Neural cell (in vitro differentiated cells): Measurements from ENCODE around the gene NAPG. TPM values are rescaled to one million over a fixed set of nuclear protein-coding genes. Genes with fewer than 3 reads are reported as not detected.

Experiments
- H2AFZ ChIP-seq: fragments of 200-600, 300-800 bp; sonication (generic), shearing (Covaris generic); 2 replicates; pipeline ENCODE4 v1.6.0; 2014; ENCODE audit warnings: low read depth, mild to moderate bottlenecking, antibody characterized with exemption, low read length, moderate library complexity
- H3F3A ChIP-seq: fragments of 200-600 bp; shearing (Covaris generic); 2 replicates; pipeline ENCODE4 v1.6.1; 2016; ENCODE audit warnings: mild to moderate bottlenecking, moderate library complexity, mixed read lengths, antibody characterized with exemption, low read length; ENCODE audit not compliant: insufficient read depth, poor library complexity, severe bottlenecking
- H3K27ac ChIP-seq: fragments of 200-600, 300-800 bp; sonication (generic), shearing (Covaris generic); 2 replicates; pipeline ENCODE4 v1.5.1; 2014; ENCODE audit warnings: mild to moderate bottlenecking, low read length, moderate library complexity
- H3K27me3 ChIP-seq: fragments of 300-800, 200-600 bp; sonication (generic), shearing (Covaris generic); 2 replicates; pipeline ENCODE4 v1.6.0; 2014; ENCODE audit warnings: mild to moderate bottlenecking, low read depth, low read length, moderate library complexity; ENCODE audit not compliant: insufficient read depth
- H3K36me3 ChIP-seq: fragments of 300-800, 200-600 bp; sonication (generic), shearing (Covaris generic); 2 replicates; pipeline ENCODE4 v1.5.1; 2014; ENCODE audit warnings: mild to moderate bottlenecking, antibody characterized with exemption, low read length, moderate library complexity; ENCODE audit not compliant: insufficient read depth
- H3K4me2 ChIP-seq: fragments of 300-800, 200-600 bp; sonication (generic), shearing (Covaris generic); 2 replicates; pipeline ENCODE4 v1.6.0; 2014; ENCODE audit warnings: mild to moderate bottlenecking, low read length
- H3K4me3 ChIP-seq: fragments of 300-800, 200-600 bp; sonication (generic), shearing (Covaris generic); 2 replicates; pipeline ENCODE4 v1.5.1; 2014; ENCODE audit warnings: mild to moderate bottlenecking, low read length, moderate library complexity
- H3K79me2 ChIP-seq: fragments of 200-600 bp; shearing (Covaris generic); replicated peaks from 2 replicates; pipeline ENCODE4 v1.6.0; 2014; ENCODE audit warnings: mild to moderate bottlenecking, low read length, moderate library complexity; ENCODE audit not compliant: insufficient read depth
- H3K9ac ChIP-seq: fragments of 300-800, 200-600 bp; sonication (generic), shearing (Covaris generic); 2 replicates; pipeline ENCODE4 v1.6.1; 2016; ENCODE audit warnings: mild to moderate bottlenecking, low read length, mixed read lengths
- H3K9me2 ChIP-seq: fragments of 200-600 bp; shearing (Covaris generic); 2 replicates; pipeline ENCODE4 v1.6.1; 2016; ENCODE audit warnings: mild to moderate bottlenecking, low read length, mixed read lengths; ENCODE audit not compliant: insufficient read depth
- H3K9me3 ChIP-seq: fragments of 200-600, 300-800 bp; sonication (generic), shearing (Covaris generic); 2 replicates; pipeline ENCODE4 v1.6.1; 2016; ENCODE audit warnings: mild to moderate bottlenecking, mixed run types, low read length, moderate library complexity, mixed read lengths
- H4K20me1 ChIP-seq: fragments of 200-600 bp; shearing (Covaris generic); 2 replicates; pipeline ENCODE4 v1.6.1; 2016; ENCODE audit warnings: mild to moderate bottlenecking, mixed run types; ENCODE audit not compliant: insufficient read depth
- EP300 ChIP-seq: fragments of 450-650 bp; conservative IDR thresholded peaks from 2 replicates; pipeline ENCODE4 v1.6.1; 2014; ENCODE audit warnings: antibody characterized with exemption, mild to moderate bottlenecking, moderate library complexity; ENCODE audit not compliant: poor library complexity, severe bottlenecking
- EZH2 ChIP-seq: fragments of 200-600, 300-800 bp; shearing (Covaris generic), sonication (generic); IDR thresholded peaks from 2 replicates; pipeline ENCODE4 v1.6.1; 2014; ENCODE audit warnings: antibody characterized with exemption, low read length, borderline replicate concordance, mild to moderate bottlenecking; ENCODE audit not compliant: insufficient read depth, poor library complexity, severe bottlenecking
- MXI1 ChIP-seq: fragments of 450-650 bp; conservative IDR thresholded peaks from 2 replicates; pipeline ENCODE4 v1.6.1; 2014; ENCODE audit warnings: antibody characterized with exemption, mild to moderate bottlenecking; ENCODE audit not compliant: poor library complexity, severe bottlenecking
- POLR2AphosphoS5 ChIP-seq: IDR thresholded peaks from 2 replicates; pipeline ENCODE4 v1.6.1; 2012
- RAD21 ChIP-seq: fragments of 450-650 bp; conservative IDR thresholded peaks from 2 replicates; pipeline ENCODE4 v1.6.1; 2014; ENCODE audit warnings: antibody characterized with exemption, mild to moderate bottlenecking, moderate library complexity
- SMC3 ChIP-seq: fragments of 450-650 bp; conservative IDR thresholded peaks from 2 replicates; pipeline ENCODE4 v1.6.1; 2014; ENCODE audit warnings: antibody characterized with exemption, mild to moderate bottlenecking, moderate library complexity; ENCODE audit not compliant: poor library complexity
- TAF1 ChIP-seq: IDR thresholded peaks from 2 replicates; pipeline ENCODE4 v1.6.1; 2012; ENCODE audit warnings: low read depth
- polyA plus RNA-seq: library from polyadenylated mRNA; depleted of rRNA; stranded (reverse); fragments of >200 nt; gene quantifications from 2 replicates; pipeline ENCODE4 v1.2.3, GENCODE V29; 2014
- TF ChIP-seq, protein P1 (sequence below): IDR thresholded peaks from 2 replicates; pipeline ENCODE4 v1.6.1; 2012; ENCODE audit warnings: borderline replicate concordance
- TF ChIP-seq, protein P2 (sequence below): fragments of 450-650 bp; IDR thresholded peaks from 2 replicates; pipeline ENCODE4 v1.5.1; 2014; ENCODE audit warnings: antibody characterized with exemption, mild to moderate bottlenecking, moderate library complexity; ENCODE audit not compliant: poor library complexity, severe bottlenecking

NAPG gene
- polyA plus RNA-seq, 1 donor from 2014 or later, result 93.9 TPM

DNA sequence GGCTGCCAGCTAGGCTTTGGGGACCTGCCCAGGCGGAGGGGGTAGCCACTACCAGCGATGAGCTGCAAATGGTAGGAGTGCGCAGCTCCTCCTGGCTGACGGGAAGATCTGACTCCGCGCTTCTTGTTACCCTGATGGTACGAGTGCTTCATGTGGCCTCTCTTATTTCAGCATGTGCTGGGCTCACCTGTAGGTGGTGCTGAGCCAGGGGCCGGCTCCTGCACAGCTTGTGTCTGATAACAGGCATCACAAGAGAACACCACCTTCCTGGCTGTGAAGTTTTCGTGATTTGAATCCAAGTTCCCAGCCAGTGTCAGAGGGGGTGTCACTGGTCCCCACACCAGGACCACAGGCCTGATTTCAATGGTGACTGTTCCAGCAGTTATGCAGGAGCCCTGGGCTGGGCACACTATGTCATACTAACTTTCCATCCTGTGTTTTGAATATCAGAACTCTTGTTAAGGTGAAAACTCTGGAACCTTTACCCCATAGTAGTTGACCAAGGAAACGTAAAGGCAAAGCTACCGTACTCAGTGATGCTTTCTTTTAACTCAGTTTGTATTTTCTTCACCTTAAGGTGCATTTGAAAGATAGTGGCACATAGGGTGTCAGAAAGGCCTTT lies 43.4 kb upstream of the NAPG start:
- Histone ChIP-seq H3K9ac (no peak overlapping the region), H3K27me3 (no peaks in the 10 kb centered on the region), H3K27ac (no peak overlapping the region), H3K9me3 (no peaks in the 10 kb centered on the region), H2AFZ (no peak overlapping the region), H3K36me3 (no peaks in the 10 kb centered on the region), H3K9me2 (no peaks in the 10 kb centered on the region), H3F3A (no peaks in the 10 kb centered on the region), H3K4me2 (no peak overlapping the region), H3K79me2 (no peaks in the 10 kb centered on the region), H4K20me1 (no peaks in the 10 kb centered on the region), H3K4me3 (no peak overlapping the region)
- TF ChIP-seq SMC3 (no peak), POLR2AphosphoS5 (no peak), EZH2 (no peak), MXI1 (no peak), TAF1 (no peak), RAD21 (no peak), EP300 (no peak)
- TF ChIP-seq, protein P1, sequence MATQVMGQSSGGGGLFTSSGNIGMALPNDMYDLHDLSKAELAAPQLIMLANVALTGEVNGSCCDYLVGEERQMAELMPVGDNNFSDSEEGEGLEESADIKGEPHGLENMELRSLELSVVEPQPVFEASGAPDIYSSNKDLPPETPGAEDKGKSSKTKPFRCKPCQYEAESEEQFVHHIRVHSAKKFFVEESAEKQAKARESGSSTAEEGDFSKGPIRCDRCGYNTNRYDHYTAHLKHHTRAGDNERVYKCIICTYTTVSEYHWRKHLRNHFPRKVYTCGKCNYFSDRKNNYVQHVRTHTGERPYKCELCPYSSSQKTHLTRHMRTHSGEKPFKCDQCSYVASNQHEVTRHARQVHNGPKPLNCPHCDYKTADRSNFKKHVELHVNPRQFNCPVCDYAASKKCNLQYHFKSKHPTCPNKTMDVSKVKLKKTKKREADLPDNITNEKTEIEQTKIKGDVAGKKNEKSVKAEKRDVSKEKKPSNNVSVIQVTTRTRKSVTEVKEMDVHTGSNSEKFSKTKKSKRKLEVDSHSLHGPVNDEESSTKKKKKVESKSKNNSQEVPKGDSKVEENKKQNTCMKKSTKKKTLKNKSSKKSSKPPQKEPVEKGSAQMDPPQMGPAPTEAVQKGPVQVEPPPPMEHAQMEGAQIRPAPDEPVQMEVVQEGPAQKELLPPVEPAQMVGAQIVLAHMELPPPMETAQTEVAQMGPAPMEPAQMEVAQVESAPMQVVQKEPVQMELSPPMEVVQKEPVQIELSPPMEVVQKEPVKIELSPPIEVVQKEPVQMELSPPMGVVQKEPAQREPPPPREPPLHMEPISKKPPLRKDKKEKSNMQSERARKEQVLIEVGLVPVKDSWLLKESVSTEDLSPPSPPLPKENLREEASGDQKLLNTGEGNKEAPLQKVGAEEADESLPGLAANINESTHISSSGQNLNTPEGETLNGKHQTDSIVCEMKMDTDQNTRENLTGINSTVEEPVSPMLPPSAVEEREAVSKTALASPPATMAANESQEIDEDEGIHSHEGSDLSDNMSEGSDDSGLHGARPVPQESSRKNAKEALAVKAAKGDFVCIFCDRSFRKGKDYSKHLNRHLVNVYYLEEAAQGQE, result no peak
- TF ChIP-seq, protein P2, sequence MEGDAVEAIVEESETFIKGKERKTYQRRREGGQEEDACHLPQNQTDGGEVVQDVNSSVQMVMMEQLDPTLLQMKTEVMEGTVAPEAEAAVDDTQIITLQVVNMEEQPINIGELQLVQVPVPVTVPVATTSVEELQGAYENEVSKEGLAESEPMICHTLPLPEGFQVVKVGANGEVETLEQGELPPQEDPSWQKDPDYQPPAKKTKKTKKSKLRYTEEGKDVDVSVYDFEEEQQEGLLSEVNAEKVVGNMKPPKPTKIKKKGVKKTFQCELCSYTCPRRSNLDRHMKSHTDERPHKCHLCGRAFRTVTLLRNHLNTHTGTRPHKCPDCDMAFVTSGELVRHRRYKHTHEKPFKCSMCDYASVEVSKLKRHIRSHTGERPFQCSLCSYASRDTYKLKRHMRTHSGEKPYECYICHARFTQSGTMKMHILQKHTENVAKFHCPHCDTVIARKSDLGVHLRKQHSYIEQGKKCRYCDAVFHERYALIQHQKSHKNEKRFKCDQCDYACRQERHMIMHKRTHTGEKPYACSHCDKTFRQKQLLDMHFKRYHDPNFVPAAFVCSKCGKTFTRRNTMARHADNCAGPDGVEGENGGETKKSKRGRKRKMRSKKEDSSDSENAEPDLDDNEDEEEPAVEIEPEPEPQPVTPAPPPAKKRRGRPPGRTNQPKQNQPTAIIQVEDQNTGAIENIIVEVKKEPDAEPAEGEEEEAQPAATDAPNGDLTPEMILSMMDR, result no peak

DNA sequence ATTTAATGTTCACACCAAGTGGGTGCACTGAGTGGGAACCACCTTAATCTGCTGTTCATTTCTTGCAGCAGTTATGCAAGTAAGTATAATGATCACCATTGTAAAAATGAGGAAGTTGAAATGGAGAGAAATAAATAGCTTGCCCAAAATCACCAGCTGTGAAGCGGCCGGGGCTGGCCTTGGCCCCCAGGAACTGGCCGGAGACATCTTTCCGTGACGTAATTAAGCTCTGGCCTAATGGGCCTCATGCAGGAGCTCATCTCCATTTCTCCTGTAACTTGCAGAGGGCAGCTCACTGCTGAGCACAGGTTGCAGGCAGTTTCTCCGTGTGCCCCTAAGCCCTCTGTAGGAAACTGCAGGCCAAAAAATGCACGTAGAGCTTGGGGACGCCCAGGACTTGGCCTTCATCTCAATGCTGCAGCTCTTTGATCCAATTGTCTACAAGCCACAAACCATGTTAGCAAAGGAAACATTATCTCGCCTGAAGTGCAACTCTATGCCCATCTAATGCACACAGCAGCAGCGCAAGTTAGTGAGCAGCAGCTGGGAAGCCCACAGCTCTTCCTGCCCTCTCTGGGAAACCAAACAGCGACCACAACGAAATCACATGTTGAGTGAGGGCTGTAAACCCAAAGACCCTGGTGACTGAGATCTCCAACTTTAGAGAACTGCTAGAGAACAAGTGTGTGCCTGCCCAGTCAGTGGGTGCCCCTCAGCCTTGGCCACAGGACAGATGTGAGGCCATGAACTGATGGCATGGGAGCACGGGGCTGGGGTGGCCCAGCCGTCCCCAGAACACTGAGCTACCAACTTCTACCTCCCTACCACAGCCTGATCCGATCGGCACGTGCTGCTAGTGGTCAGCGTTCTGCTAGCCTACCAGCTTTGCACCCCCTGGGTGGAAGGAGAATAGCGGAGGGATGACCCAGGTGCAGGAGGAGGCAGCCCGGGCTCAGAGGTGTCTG lies 42.6 kb upstream of the NAPG start:
- Histone ChIP-seq H3K4me2 (no peak overlapping the region), H4K20me1 (no peaks in the 10 kb centered on the region), H3K79me2 (no peaks in the 10 kb centered on the region), H3K36me3 (no peaks in the 10 kb centered on the region), H3K27ac (no peak overlapping the region), H3F3A (no peaks in the 10 kb centered on the region), H3K9me2 (no peaks in the 10 kb centered on the region), H3K4me3 (no peak overlapping the region), H2AFZ (no peak overlapping the region), H3K27me3 (no peaks in the 10 kb centered on the region), H3K9me3 (no peaks in the 10 kb centered on the region), H3K9ac (no peak overlapping the region)
- TF ChIP-seq RAD21 (no peak), SMC3 (no peak), POLR2AphosphoS5 (no peak), EP300 (no peak), TAF1 (no peak), MXI1 (no peak), EZH2 (no peak)
- TF ChIP-seq, protein P1, result no peak
- TF ChIP-seq, protein P2, result no peak
